Activated T-cell treated with anti-CD3 and anti-CD28 coated beads, Interleukin-2, amount 50 U/mL, for 24 hours (primary cell): ENCODE measurements around the gene UBAC2.

Experiments
- DNase-seq: peaks from one replicate; pipeline ENCODE4 v3.0.0-alpha.2; 2020
- H3K27ac Mint-ChIP-seq: 2 replicates; pipeline ENCODE4 v1.8.0; 2020; ENCODE audit warnings: mild to moderate bottlenecking, mixed read lengths
- H3K27me3 Mint-ChIP-seq: 2 replicates; pipeline ENCODE4 v1.8.0; 2020; ENCODE audit warnings: mixed read lengths
- H3K36me3 Mint-ChIP-seq: 2 replicates; pipeline ENCODE4 v1.8.0; 2020; ENCODE audit warnings: low read depth, mixed read lengths
- H3K4me1 Mint-ChIP-seq: 2 replicates; pipeline ENCODE4 v1.8.0; 2020; ENCODE audit warnings: low read depth, mixed read lengths
- H3K4me3 Mint-ChIP-seq: 2 replicates; pipeline ENCODE4 v1.8.0; 2020; ENCODE audit warnings: mild to moderate bottlenecking, moderate library complexity, mixed read lengths
- H3K9me3 Mint-ChIP-seq: 2 replicates; pipeline ENCODE4 v1.8.0; 2020; ENCODE audit warnings: mixed read lengths

Gene UBAC2

GRCh38 chr13:99271249-99271648 lies 70.6 kb downstream of the UBAC2 start:
- DNase-seq: no peak
- peak overlapping the region; percentile 51 for H3K27ac Mint-ChIP-seq
- H3K9me3 Mint-ChIP-seq: peaks cover 8% of the 10 kb centered on the region
- no peaks in the 10 kb centered on the region for H3K27me3 Mint-ChIP-seq
- peaks cover 70% of the 10 kb centered on the region for H3K36me3 Mint-ChIP-seq
- no peak overlapping the region for H3K4me3 Mint-ChIP-seq
- peaks cover 80% of the 10 kb centered on the region for H3K4me1 Mint-ChIP-seq

- Mint-ChIP-seq H3K27me3 (no peaks in the 10 kb centered on the region), H3K9me3 (peaks cover 8% of the 10 kb centered on the region), H3K4me1 (peaks cover 82% of the 10 kb centered on the region), H3K4me3 (no peak overlapping the region), H3K27ac (peak overlapping the region; percentile 83), H3K36me3 (peaks cover 71% of the 10 kb centered on the region)
- DNase-seq: no peak
Observed at GRCh38 chr13:99272481-99272880, 71.8 kb downstream of the UBAC2 start.

- H3K4me3 Mint-ChIP-seq: no peak overlapping the region
Observed at GRCh38 chr13:99273128-99273527, 72.5 kb downstream of the UBAC2 start.

GRCh38 chr13:99275093-99275469 lies 74.4 kb downstream of the UBAC2 start:
- peak overlapping the region; percentile 88 for H3K27ac Mint-ChIP-seq
- H3K27me3 Mint-ChIP-seq: no peaks in the 10 kb centered on the region
- H3K9me3 Mint-ChIP-seq: peaks cover 8% of the 10 kb centered on the region
- peaks cover 93% of the 10 kb centered on the region for H3K4me1 Mint-ChIP-seq
- peaks cover 79% of the 10 kb centered on the region for H3K36me3 Mint-ChIP-seq
- no peak overlapping the region for H3K4me3 Mint-ChIP-seq
- no peak for DNase-seq

More at GRCh38 chr13:99273128-99273527, 72.5 kb downstream of the UBAC2 start:
- H3K27me3 Mint-ChIP-seq: no peaks in the 10 kb centered on the region
- no peak for DNase-seq
- peaks cover 8% of the 10 kb centered on the region for H3K9me3 Mint-ChIP-seq
- H3K36me3 Mint-ChIP-seq: peaks cover 70% of the 10 kb centered on the region
- H3K27ac Mint-ChIP-seq: peak overlapping the region; percentile 70
- H3K4me1 Mint-ChIP-seq: peaks cover 88% of the 10 kb centered on the region

- Mint-ChIP-seq H3K4me3 (no peak overlapping the region), H3K27me3 (no peaks in the 10 kb centered on the region), H3K27ac (peak overlapping the region; percentile 88), H3K4me1 (peaks cover 93% of the 10 kb centered on the region), H3K9me3 (peaks cover 8% of the 10 kb centered on the region), H3K36me3 (peaks cover 79% of the 10 kb centered on the region)
- DNase-seq: no peak
Observed at GRCh38 chr13:99276706-99277105, 76.1 kb downstream of the UBAC2 start.

- H3K27ac Mint-ChIP-seq: peak overlapping the region; percentile 39
- peaks cover 2% of the 10 kb centered on the region for H3K9me3 Mint-ChIP-seq
- peaks cover 93% of the 10 kb centered on the region for H3K4me1 Mint-ChIP-seq
- no peak for DNase-seq
- H3K27me3 Mint-ChIP-seq: no peaks in the 10 kb centered on the region
- no peak overlapping the region for H3K4me3 Mint-ChIP-seq
- peaks cover 74% of the 10 kb centered on the region for H3K36me3 Mint-ChIP-seq
Observed at GRCh38 chr13:99277629-99278028, 77.0 kb downstream of the UBAC2 start.

GRCh38 chr13:99278200-99278599 lies 77.5 kb downstream of the UBAC2 start:
- Mint-ChIP-seq H3K9me3 (no peaks in the 10 kb centered on the region), H3K36me3 (peaks cover 70% of the 10 kb centered on the region), H3K4me1 (peaks cover 94% of the 10 kb centered on the region), H3K27me3 (no peaks in the 10 kb centered on the region), H3K4me3 (no peak overlapping the region), H3K27ac (no peak overlapping the region)
- no peak for DNase-seq

- no peak overlapping the region for H3K27ac Mint-ChIP-seq
Observed at GRCh38 chr13:99278843-99279242, 78.2 kb downstream of the UBAC2 start.

GRCh38 chr13:99279637-99280036 lies 79.0 kb downstream of the UBAC2 start:
- H3K36me3 Mint-ChIP-seq: peaks cover 63% of the 10 kb centered on the region
- no peaks in the 10 kb centered on the region for H3K9me3 Mint-ChIP-seq
- H3K4me3 Mint-ChIP-seq: no peak overlapping the region
- H3K27me3 Mint-ChIP-seq: no peaks in the 10 kb centered on the region
- peaks cover 92% of the 10 kb centered on the region for H3K4me1 Mint-ChIP-seq
- no peak for DNase-seq
- peak overlapping the region; percentile 4 for H3K27ac Mint-ChIP-seq

More at GRCh38 chr13:99278843-99279242, 78.2 kb downstream of the UBAC2 start:
- H3K36me3 Mint-ChIP-seq: peaks cover 65% of the 10 kb centered on the region
- H3K27me3 Mint-ChIP-seq: no peaks in the 10 kb centered on the region
- DNase-seq: no peak
- no peaks in the 10 kb centered on the region for H3K9me3 Mint-ChIP-seq
- H3K4me3 Mint-ChIP-seq: no peak overlapping the region
- H3K4me1 Mint-ChIP-seq: peaks cover 92% of the 10 kb centered on the region

- Mint-ChIP-seq H3K27me3 (no peaks in the 10 kb centered on the region), H3K36me3 (peaks cover 60% of the 10 kb centered on the region), H3K9me3 (no peaks in the 10 kb centered on the region), H3K27ac (peak overlapping the region; percentile 4), H3K4me1 (peaks cover 91% of the 10 kb centered on the region), H3K4me3 (no peak overlapping the region)
- DNase-seq: no peak
Observed at GRCh38 chr13:99280166-99280565, 79.5 kb downstream of the UBAC2 start.

GRCh38 chr13:99281811-99282263 lies 81.2 kb downstream of the UBAC2 start:
- H3K4me1 Mint-ChIP-seq: peaks cover 90% of the 10 kb centered on the region
- no peaks in the 10 kb centered on the region for H3K9me3 Mint-ChIP-seq
- peak overlapping the region; percentile 78 for H3K27ac Mint-ChIP-seq
- H3K27me3 Mint-ChIP-seq: no peaks in the 10 kb centered on the region
- peaks cover 59% of the 10 kb centered on the region for H3K36me3 Mint-ChIP-seq
- no peak overlapping the region for H3K4me3 Mint-ChIP-seq
- DNase-seq: no peak

- H3K4me3 Mint-ChIP-seq: no peak overlapping the region
- H3K27me3 Mint-ChIP-seq: no peaks in the 10 kb centered on the region
- peaks cover 93% of the 10 kb centered on the region for H3K4me1 Mint-ChIP-seq
- no peaks in the 10 kb centered on the region for H3K9me3 Mint-ChIP-seq
- H3K36me3 Mint-ChIP-seq: peaks cover 61% of the 10 kb centered on the region
- DNase-seq: no peak
- peak overlapping the region; percentile 78 for H3K27ac Mint-ChIP-seq
Observed at GRCh38 chr13:99282264-99283231, 81.9 kb downstream of the UBAC2 start.

- DNase-seq: no peak
- Mint-ChIP-seq H3K36me3 (peaks cover 60% of the 10 kb centered on the region), H3K27ac (peak overlapping the region; percentile 56), H3K9me3 (no peaks in the 10 kb centered on the region), H3K4me1 (peaks cover 95% of the 10 kb centered on the region), H3K27me3 (no peaks in the 10 kb centered on the region), H3K4me3 (no peak overlapping the region)
Observed at GRCh38 chr13:99285432-99286182, 85.0 kb downstream of the UBAC2 start.

GRCh38 chr13:99287551-99287950 lies 86.9 kb downstream of the UBAC2 start:
- peak overlapping the region; percentile 13 for H3K4me3 Mint-ChIP-seq
- peaks cover 92% of the 10 kb centered on the region for H3K4me1 Mint-ChIP-seq
- H3K27ac Mint-ChIP-seq: peak overlapping the region; percentile 91
- no peaks in the 10 kb centered on the region for H3K27me3 Mint-ChIP-seq
- no peak for DNase-seq
- H3K9me3 Mint-ChIP-seq: no peaks in the 10 kb centered on the region
- H3K36me3 Mint-ChIP-seq: peaks cover 64% of the 10 kb centered on the region
